Esophagus muscularis mucosa (tissue), 4 donors: ENCODE measurements around the gene KMT2B.

Source experiments
- CTCF ChIP-seq, 3 experiments: fragments of 200-600 bp in 2 of 3; fragments of 450-650 bp in 1 of 3; sonication (generic) in 2 of 3; IDR thresholded peaks; one replicate each; pipeline ENCODE4 v1.5.1; 2017 to 2019; ENCODE audit warnings: antibody characterized with exemption in 3 of 3, mild to moderate bottlenecking in 2 of 3, moderate library complexity in 1 of 3
- EP300 ChIP-seq: sonication (generic); formaldehyde crosslinking; IDR thresholded peaks from one replicate; pipeline ENCODE4 v1.6.1; 2017; ENCODE audit warnings: antibody characterized with exemption
- POLR2A ChIP-seq: fragments of 450-650 bp; IDR thresholded peaks from one replicate; pipeline ENCODE4 v1.6.1; 2017; ENCODE audit warnings: antibody characterized with exemption, moderate library complexity, mild to moderate bottlenecking, low read depth
- POLR2AphosphoS5 ChIP-seq, 2 donors: sonication (generic); formaldehyde crosslinking; IDR thresholded peaks; one replicate each; pipeline ENCODE4 v1.6.1; 2017; ENCODE audit warnings: antibody characterized with exemption in 2 of 2

GRCh38 chr19:35720163-35720524 is 2.3 kb downstream of the KMT2B start:
- TF ChIP-seq POLR2A, result no peak
- TF ChIP-seq CTCF (IDR thresholded peaks at IDR 0.05), result no peak
- TF ChIP-seq POLR2AphosphoS5 (IDR thresholded peaks at IDR 0.05), result no peak
- TF ChIP-seq EP300, result no peak
